NCI-H146 treated with DMSO at 0.1 percent for 48 hours (cell line): Measurements from ENCODE around the gene RELN.

ENCODE experiments used
- DNase-seq: peaks from one replicate; lab custom pipeline; 2025; ENCODE audit not compliant: unreplicated experiment; lab: John Stamatoyannopoulos, UW

The RELN gene

GRCh38 chr7:103731169-103731568 is 258.3 kb downstream of the RELN start:
- DNase-seq = no peak

GRCh38 chr7:103729026-103729425 is 260.4 kb downstream of the RELN start:
- no peak for DNase-seq

GRCh38 chr7:103727982-103728610 is 261.4 kb downstream of the RELN start:
- no peak for DNase-seq

- no peak for DNase-seq
These were observed 270.4 kb downstream of the RELN start for GRCh38 chr7:103719070-103719469.

- DNase-seq = no peak
These were observed 270.9 kb downstream of the RELN start for GRCh38 chr7:103718482-103719061.

- no peak for DNase-seq
These were observed 271.9 kb downstream of the RELN start for GRCh38 chr7:103717574-103717973.

- no peak for DNase-seq
These were observed 273.9 kb downstream of the RELN start for GRCh38 chr7:103715376-103716120.

GRCh38 chr7:103714376-103714927 is 275.0 kb downstream of the RELN start:
- DNase-seq = no peak

GRCh38 chr7:103712991-103713778 is 276.3 kb downstream of the RELN start:
- DNase-seq = no peak

- DNase-seq = no peak
These were observed 278.0 kb downstream of the RELN start for GRCh38 chr7:103711413-103711812.

GRCh38 chr7:103710247-103710646 is 279.2 kb downstream of the RELN start:
- no peak for DNase-seq

GRCh38 chr7:103706805-103707204 is 282.7 kb downstream of the RELN start:
- no peak for DNase-seq

GRCh38 chr7:103705542-103705941 is 283.9 kb downstream of the RELN start:
- no peak for DNase-seq

GRCh38 chr7:103704701-103705100 is 284.8 kb downstream of the RELN start:
- DNase-seq = no peak

GRCh38 chr7:103702982-103703381 is 286.5 kb downstream of the RELN start:
- no peak for DNase-seq

GRCh38 chr7:103702454-103702853 is 287.0 kb downstream of the RELN start:
- DNase-seq = no peak

GRCh38 chr7:103699032-103699431 is 290.4 kb downstream of the RELN start:
- DNase-seq = no peak

- no peak for DNase-seq
These were observed 291.4 kb downstream of the RELN start for GRCh38 chr7:103698064-103698463.

GRCh38 chr7:103695521-103695920 is 293.9 kb downstream of the RELN start:
- DNase-seq = no peak

- no peak for DNase-seq
These were observed 295.2 kb downstream of the RELN start for GRCh38 chr7:103694304-103694703.

- peak; percentile 19 for DNase-seq
These were observed 298.2 kb downstream of the RELN start for GRCh38 chr7:103691291-103691690.
